Heart left ventricle (tissue), 16 donors: ENCODE results near the gene NCLN. TPM values are rescaled to one million over a fixed set of nuclear protein-coding genes. Genes with fewer than 3 reads are reported as not detected.

ENCODE experiments used
- ATAC-seq, 4 donors: fragments of 200-7000 bp; cut with Tn5 transposase; one replicate each; pipeline ENCODE4 v1.9.1; 2020 to 2022; ENCODE audit warnings: moderate library complexity in 4 of 4, mild to moderate bottlenecking in 3 of 4, moderate number of reproducible peaks in 1 of 4
- DNase-seq, 5 donors: peaks; one replicate each; pipeline ENCODE4 v3.0.0-alpha.2; 2020
- H3K27ac ChIP-seq, 12 donors: fragments of 200-600 bp; sonication (generic) in 4 of 12; one replicate each; pipeline versions ENCODE4 v1.5.0 to v1.8.0; 2016 to 2022; ENCODE audit warnings: mild to moderate bottlenecking in 2 of 12
- H3K27me3 ChIP-seq, 9 donors: fragments of 200-600 bp; sonication (generic) in 2 of 9; one replicate each; pipeline versions ENCODE4 v1.5.1 to v1.8.0; 2016 to 2022; ENCODE audit warnings: mild to moderate bottlenecking in 3 of 9
- H3K36me3 ChIP-seq, 9 donors: fragments of 200-600 bp; sonication (generic) in 2 of 9; one replicate each; pipeline versions ENCODE4 v1.5.0 to v1.8.0; 2018 to 2022; ENCODE audit warnings: mild to moderate bottlenecking in 2 of 9
- H3K4me1 ChIP-seq, 12 donors: fragments of 200-600 bp; sonication (generic) in 4 of 12; one replicate each; pipeline versions ENCODE4 v1.5.0 to v1.8.0; 2016 to 2022; ENCODE audit warnings: mild to moderate bottlenecking in 3 of 12
- H3K4me3 ChIP-seq, 12 donors: fragments of 200-600 bp; sonication (generic) in 4 of 12; one replicate each; pipeline versions ENCODE4 v1.5.0 to v1.8.0; 2017 to 2022; ENCODE audit warnings: mild to moderate bottlenecking in 9 of 12, moderate library complexity in 4 of 12
- H3K9me3 ChIP-seq, 12 donors: fragments of 200-600 bp; sonication (generic) in 4 of 12; one replicate each; pipeline versions ENCODE4 v1.5.0 to v1.8.0; 2016 to 2022; ENCODE audit warnings: mild to moderate bottlenecking in 1 of 12
- CTCF ChIP-seq, 12 donors: fragments of 200-600 bp; sonication (generic) in 4 of 12; IDR thresholded peaks; one replicate each; pipeline versions ENCODE4 v1.5.0 to v1.8.0; 2018 to 2022; ENCODE audit warnings: antibody characterized with exemption in 12 of 12, mild to moderate bottlenecking in 5 of 12
- POLR2A ChIP-seq, 2 donors: fragments of 450-650 bp; IDR thresholded peaks; one replicate each; pipeline ENCODE4 v1.6.1; 2017; ENCODE audit warnings: antibody characterized with exemption in 2 of 2, mild to moderate bottlenecking in 2 of 2, moderate library complexity in 2 of 2
- WGBS, 4 donors: extraction: QIAGEN DNeasy Blood & Tissue Kit in 2 of 4; methylation state at CpG; one replicate each; pipeline versions ENCODE4 v1.1.5 to v1.1.7; 2013 to 2018; 5-methylcytosine and 5-hydroxymethylcytosine counted together
- intact Hi-C, 10 donors: fragments of 100-400 bp; cut with DNase I; formaldehyde crosslinking; loops; one replicate each; pipeline versions ENCODE4 v1.11.1 to v1.14.2; 2022
- polyA plus RNA-seq, 2 donors: library from polyadenylated mRNA; stranded (reverse); fragments of 200-250 nt; gene quantifications; one replicate each; pipeline ENCODE4 v1.2.3, GENCODE V29; 2013
- total RNA-seq, 9 donors: library from RNA; depleted of rRNA in 2 of 9; stranded (reverse); fragments of >200 nt in 2 of 9; fragmentation: NEBNext Ultra II Directional in 3 of 9; extraction: Animal tissue kit (Norgen Biotek cat#: 25700) in 3 of 9; gene quantifications; one replicate each; pipeline versions ENCODE4 v1.1.0 to v1.2.4, GENCODE V29; 2016 to 2023
- donor health status: ischemic (EF 13 %, LVEDD 7.1; RV severe dilation, severe dysfunction).
- donor health status: healthy with polysubstance abuse.
- donor health status: DM: no; HTN: yes; CAD: no.
- donor health status: DM: no; HTN: no; CAD: no.
- donor health status: ischemic (EF 25% LVEDD 6.9; RV normal size, moderate dysfunction).
- donor health status: ischemic (EF 25% LVEDD 5.7; RV mildly dilated, moderate dysfunction).
- donor health status: healthy.
- donor health status: DM: yes; HTN: yes; CAD: no.
- donor health status: ischemic (EF 35%, LVEDD 5.7; RV mildly dilated, moderate dysfunction).
- donor health status: nonischemic (EF 11% LVEDD 7.7; RV severe dilation, severe dysfunction).
- donor health status: DM: yes; HTN: yes; CAD: no.
- donor health status: PGD.
- donor health status: ischemic (EF 29% LVEDD 5.4; RV normal size, mild dysfunction).
- donor health status: nonischemic (EF 23%, LVEDD 6.1; RV moderate dilation, normal function).

Gene NCLN
- total and polyA plus RNA-seq, 11 donors, result 16.7 to 67.5 (median 26.4) TPM

- 72 to 88% (median 76%) methylated on average over 3 of the region's 3 CpGs for WGBS, 4 donors
- peaks cover 0 to 34% (median 4%) of the 10 kb centered on the region in 12 donors for H3K4me1 ChIP-seq
- no peak for TF ChIP-seq POLR2A (IDR thresholded peaks at IDR 0.05)
- TF ChIP-seq CTCF (IDR thresholded peaks at IDR 0.05), result no peak
- peaks cover 0 to 8% (median 0%) of the 10 kb centered on the region in 12 donors for H3K9me3 ChIP-seq
- intact Hi-C loops, result loop anchor here (2.0 to 10.0 kb wide), 9 partner anchors 33 to 275 kb away; no protein-coding TSS in a partner anchor
- no peaks in the 10 kb centered on the region for H3K27me3 ChIP-seq
- peaks cover 0 to 31% (median 0%) of the 10 kb centered on the region in 9 donors for H3K36me3 ChIP-seq
- no peak for ATAC-seq
- no peak for DNase-seq
- no peak overlapping the region for H3K27ac ChIP-seq
- no peak overlapping the region for H3K4me3 ChIP-seq
These were observed 25.5 kb upstream of the NCLN start for GRCh38 chr19:3160219-3160618.

- 77 to 90% (median 88%) methylated on average over 4 of the region's 4 CpGs for WGBS, 4 donors
- no peaks in the 10 kb centered on the region for H3K27me3 ChIP-seq
- H3K27ac ChIP-seq, result peak overlapping the region in 1 of 12 donors; percentile 21
- intact Hi-C loops, result loop anchor here (2.0 to 10.0 kb wide), 9 partner anchors 34 to 277 kb away; no protein-coding TSS in a partner anchor
- peaks cover 0 to 31% (median 0%) of the 10 kb centered on the region in 9 donors for H3K36me3 ChIP-seq
- H3K4me3 ChIP-seq, result no peak overlapping the region
- peaks cover 0 to 38% (median 0%) of the 10 kb centered on the region in 12 donors for H3K4me1 ChIP-seq
- peaks cover 0 to 8% (median 0%) of the 10 kb centered on the region in 12 donors for H3K9me3 ChIP-seq
- ATAC-seq (peak in 1 of 4 donors; percentile 31), DNase-seq (no peak)
- TF ChIP-seq CTCF (IDR thresholded peaks at IDR 0.05) (no peak), POLR2A (IDR thresholded peaks at IDR 0.05) (no peak)
These were observed 24.3 kb upstream of the NCLN start for GRCh38 chr19:3161453-3161852.

- intact Hi-C loops, result loop anchor here (1.0 to 10.0 kb wide), 15 partner anchors 33 to 278 kb away; no protein-coding TSS in a partner anchor
- 60 to 75% (median 63%) methylated on average over 26 to 38 of the region's 38 CpGs for WGBS, 4 donors
- ATAC-seq (peak in 1 of 4 donors; percentile 8), DNase-seq (no peak)
- H3K36me3 ChIP-seq, result peaks cover 0 to 25% (median 0%) of the 10 kb centered on the region in 9 donors
- H3K27ac ChIP-seq, result no peak overlapping the region
- TF ChIP-seq CTCF (IDR thresholded peaks at IDR 0.05), result no peak
- H3K4me3 ChIP-seq, result no peak overlapping the region
- H3K4me1 ChIP-seq, result peaks cover 0 to 38% (median 0%) of the 10 kb centered on the region in 12 donors
- H3K9me3 ChIP-seq, result peaks cover 0 to 8% (median 0%) of the 10 kb centered on the region in 12 donors
- no peaks in the 10 kb centered on the region for H3K27me3 ChIP-seq
These were observed 23.1 kb upstream of the NCLN start for GRCh38 chr19:3162418-3163229.

- H3K4me1 ChIP-seq, result peaks cover 0 to 38% (median 0%) of the 10 kb centered on the region in 12 donors
- peak; percentile 87 to 98 (median 94) for TF ChIP-seq CTCF (IDR thresholded peaks at IDR 0.05)
- TF ChIP-seq POLR2A (IDR thresholded peaks at IDR 0.05), result no peak
- 6 to 16% (median 12%) methylated on average over 26 to 27 of the region's 27 CpGs for WGBS, 4 donors
- intact Hi-C loops, result loop anchor here (1.0 to 10.0 kb wide), 15 partner anchors 34 to 279 kb away; no protein-coding TSS in a partner anchor
- H3K27me3 ChIP-seq, result no peaks in the 10 kb centered on the region
- peak; percentile 51 to 86 (median 67) for DNase-seq
- H3K9me3 ChIP-seq, result peaks cover 0 to 8% (median 0%) of the 10 kb centered on the region in 12 donors
- no peak overlapping the region for H3K27ac ChIP-seq
- H3K36me3 ChIP-seq, result peaks cover 0 to 18% (median 0%) of the 10 kb centered on the region in 9 donors
- no peak overlapping the region for H3K4me3 ChIP-seq
- ATAC-seq, result peak; percentile 65 to 91 (median 88)
These were observed 22.4 kb upstream of the NCLN start for GRCh38 chr19:3163230-3163886.
